OCI-LY1 (cell line): ENCODE results near the gene GNAQ.

Source experiments
- H2AFZ ChIP-seq: fragments of 200-600 bp; sonication (generic), shearing (Covaris generic); 2 replicates; pipeline ENCODE4 v1.6.0; 2014; ENCODE audit warnings: antibody characterized with exemption, mild to moderate bottlenecking, low read length
- H3F3A ChIP-seq: fragments of 200-600 bp; sonication (generic), shearing (Covaris generic); 2 replicates; pipeline ENCODE4 v1.6.0; 2014; ENCODE audit warnings: mild to moderate bottlenecking, antibody characterized with exemption, low read length, moderate library complexity; ENCODE audit not compliant: insufficient read depth
- H3K27ac ChIP-seq: fragments of 200-600 bp; sonication (generic); 2 replicates; pipeline ENCODE4 v1.5.1; 2014; ENCODE audit warnings: low read length, mixed run types, mild to moderate bottlenecking, low read depth; ENCODE audit not compliant: poor library complexity, severe bottlenecking
- H3K27me3 ChIP-seq: fragments of 200-600 bp; sonication (generic); 2 replicates; pipeline ENCODE4 v1.6.0; 2014; ENCODE audit warnings: antibody characterized with exemption, mild to moderate bottlenecking, low read length, moderate library complexity; ENCODE audit not compliant: insufficient read depth
- H3K36me3 ChIP-seq: fragments of 200-600 bp; sonication (generic); 2 replicates; pipeline ENCODE4 v1.6.1; 2014; ENCODE audit warnings: mild to moderate bottlenecking, antibody characterized with exemption, low read length, moderate library complexity, mixed read lengths; ENCODE audit not compliant: insufficient read depth
- H3K4me1 ChIP-seq: fragments of 200-600 bp; sonication (generic); 2 replicates; pipeline ENCODE4 v1.5.1; 2014; ENCODE audit warnings: mild to moderate bottlenecking, low read length, moderate library complexity; ENCODE audit not compliant: insufficient read depth, severe bottlenecking
- H3K4me2 ChIP-seq: fragments of 200-600 bp; sonication (generic), shearing (Covaris generic); 2 replicates; pipeline ENCODE4 v1.6.1; 2014; ENCODE audit warnings: low read length
- H3K4me3 ChIP-seq: fragments of 200-600 bp; sonication (generic); 2 replicates; pipeline ENCODE4 v1.5.1; 2014; ENCODE audit warnings: low read length, low read depth, mild to moderate bottlenecking, mixed read lengths; ENCODE audit not compliant: poor library complexity, severe bottlenecking
- H3K79me2 ChIP-seq: fragments of 200-600 bp; shearing (Covaris generic); 2 replicates; pipeline ENCODE4 v1.6.1; 2016; ENCODE audit warnings: mixed run types, low read length, mixed read lengths; ENCODE audit not compliant: insufficient read depth
- H3K9ac ChIP-seq: fragments of 200-600 bp; sonication (generic), shearing (Covaris generic); 2 replicates; pipeline ENCODE4 v1.6.1; 2014; ENCODE audit warnings: mild to moderate bottlenecking, low read length, mixed read lengths
- H3K9me2 ChIP-seq: fragments of 200-600 bp; sonication (generic), shearing (Covaris generic); 2 replicates; pipeline ENCODE4 v1.6.1; 2014; ENCODE audit warnings: low read depth, mild to moderate bottlenecking, low read length, mixed read lengths
- H3K9me3 ChIP-seq: fragments of 200-600 bp; shearing (Covaris generic); 2 replicates; pipeline ENCODE4 v1.6.1; 2014; ENCODE audit warnings: low read length, mixed read lengths
- H4K20me1 ChIP-seq: fragments of 200-600 bp; sonication (generic), shearing (Covaris generic); 2 replicates; pipeline ENCODE4 v1.6.0; 2016; ENCODE audit warnings: mild to moderate bottlenecking, low read length; ENCODE audit not compliant: insufficient read depth
- CTCF ChIP-seq: fragments of 200-600 bp; sonication (generic), shearing (Covaris generic); IDR thresholded peaks from 2 replicates; pipeline ENCODE4 v1.5.1; 2017; ENCODE audit warnings: mild to moderate bottlenecking, antibody characterized with exemption, low read length, moderate library complexity, mixed read lengths
- EZH2 ChIP-seq: fragments of 200-600 bp; sonication (generic), shearing (Covaris generic); IDR thresholded peaks from 2 replicates; pipeline ENCODE4 v1.8.0; 2017; ENCODE audit warnings: borderline replicate concordance, mixed run types, mild to moderate bottlenecking, antibody characterized with exemption, low read length, moderate library complexity, mixed read lengths

Gene GNAQ

GRCh38 chr9:77980622-77981021, 51.0 kb downstream of the GNAQ start:
- Histone ChIP-seq H3K9me2 (no peaks in the 10 kb centered on the region), H3K4me3 (no peak overlapping the region), H3K27ac (no peak overlapping the region), H2AFZ (no peak overlapping the region), H3F3A (no peaks in the 10 kb centered on the region), H3K4me2 (no peak overlapping the region), H3K36me3 (no peaks in the 10 kb centered on the region), H4K20me1 (no peaks in the 10 kb centered on the region), H3K27me3 (no peaks in the 10 kb centered on the region), H3K9ac (no peak overlapping the region), H3K79me2 (no peaks in the 10 kb centered on the region), H3K9me3 (no peaks in the 10 kb centered on the region), H3K4me1 (no peaks in the 10 kb centered on the region)
- TF ChIP-seq EZH2 (no peak), CTCF (no peak)

- Histone ChIP-seq H3K79me2 (no peaks in the 10 kb centered on the region), H2AFZ (no peak overlapping the region), H3K4me3 (no peak overlapping the region), H4K20me1 (no peaks in the 10 kb centered on the region), H3K36me3 (no peaks in the 10 kb centered on the region), H3F3A (no peaks in the 10 kb centered on the region), H3K9me2 (no peaks in the 10 kb centered on the region), H3K27me3 (no peaks in the 10 kb centered on the region), H3K27ac (no peak overlapping the region), H3K4me2 (no peak overlapping the region), H3K9ac (no peak overlapping the region), H3K9me3 (no peaks in the 10 kb centered on the region), H3K4me1 (no peaks in the 10 kb centered on the region)
- TF ChIP-seq EZH2 (no peak), CTCF (no peak)
These were observed 53.4 kb downstream of the GNAQ start for GRCh38 chr9:77978086-77978781.

- no peaks in the 10 kb centered on the region for H4K20me1 ChIP-seq
- H3K9me2 ChIP-seq = no peaks in the 10 kb centered on the region
- no peak overlapping the region for H2AFZ ChIP-seq
- H3K4me2 ChIP-seq = no peak overlapping the region
- H3F3A ChIP-seq = no peaks in the 10 kb centered on the region
- TF ChIP-seq EZH2 (no peak), CTCF (peak; percentile 61)
- no peaks in the 10 kb centered on the region for H3K9me3 ChIP-seq
- H3K36me3 ChIP-seq = no peaks in the 10 kb centered on the region
- no peak overlapping the region for H3K9ac ChIP-seq
- no peak overlapping the region for H3K4me3 ChIP-seq
- no peaks in the 10 kb centered on the region for H3K4me1 ChIP-seq
- no peak overlapping the region for H3K27ac ChIP-seq
- H3K79me2 ChIP-seq = no peaks in the 10 kb centered on the region
- H3K27me3 ChIP-seq = no peaks in the 10 kb centered on the region
These were observed 54.4 kb downstream of the GNAQ start for GRCh38 chr9:77977210-77977611.
